Stromal cell of bone marrow (primary cell): ENCODE results near the gene CROCC2.

Experiments
- DNase-seq: peaks from one replicate; pipeline ENCODE4 v3.0.0-alpha.2; 2012; ENCODE audit warnings: low read depth

CROCC2 gene

GRCh38 chr2:240905176-240905781 lies 857 bp upstream of the CROCC2 start:
- DNase-seq: no peak

- DNase-seq: no peak
Measured at GRCh38 chr2:240906911-240907590, 915 bp downstream of the CROCC2 start.

GRCh38 chr2:240909216-240909974 lies 3.3 kb downstream of the CROCC2 start:
- DNase-seq: no peak

- DNase-seq: no peak
Measured at GRCh38 chr2:240911641-240912265, 5.6 kb downstream of the CROCC2 start.

- no peak for DNase-seq
Measured at GRCh38 chr2:240912878-240913809, 7.0 kb downstream of the CROCC2 start.

GRCh38 chr2:240913810-240914644 lies 7.9 kb downstream of the CROCC2 start:
- no peak for DNase-seq

GRCh38 chr2:240914645-240915525 lies 8.7 kb downstream of the CROCC2 start:
- DNase-seq: no peak

GRCh38 chr2:240915526-240916341 lies 9.6 kb downstream of the CROCC2 start:
- DNase-seq: no peak

GRCh38 chr2:240916571-240917008 lies 10.5 kb downstream of the CROCC2 start:
- peak; percentile 88 for DNase-seq

- no peak for DNase-seq
Measured at GRCh38 chr2:240917009-240917683, 11.0 kb downstream of the CROCC2 start.

GRCh38 chr2:240917684-240918257 lies 11.6 kb downstream of the CROCC2 start:
- no peak for DNase-seq

GRCh38 chr2:240918258-240919091 lies 12.3 kb downstream of the CROCC2 start:
- DNase-seq: no peak

GRCh38 chr2:240919161-240919781 lies 13.1 kb downstream of the CROCC2 start:
- DNase-seq: no peak

GRCh38 chr2:240919786-240920782 lies 13.9 kb downstream of the CROCC2 start:
- no peak for DNase-seq

GRCh38 chr2:240920783-240921231 lies 14.7 kb downstream of the CROCC2 start:
- no peak for DNase-seq
